Measurements from ENCODE around the gene DDX1.

DNA sequence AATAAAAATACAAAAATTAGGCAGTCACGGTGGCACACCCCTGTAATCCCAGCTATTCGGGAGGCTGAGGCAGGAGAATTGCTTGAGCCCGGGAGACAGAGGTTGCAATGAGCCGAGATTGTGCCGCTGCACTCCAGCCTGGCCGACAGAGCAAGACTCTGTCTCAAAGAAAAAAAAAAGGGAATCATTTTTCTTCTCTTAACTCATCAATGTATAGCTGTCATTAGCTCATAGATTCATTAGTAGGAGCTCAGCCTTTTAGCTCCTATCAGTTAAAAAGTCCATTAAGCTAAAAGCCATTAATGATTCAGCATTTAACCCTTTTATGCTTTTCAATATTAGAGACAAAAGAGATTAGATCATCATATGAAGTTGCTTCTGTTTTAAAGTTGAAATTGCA lies 24.8 kb upstream of the DDX1 start:
- TF ChIP-seq, protein P1, sequence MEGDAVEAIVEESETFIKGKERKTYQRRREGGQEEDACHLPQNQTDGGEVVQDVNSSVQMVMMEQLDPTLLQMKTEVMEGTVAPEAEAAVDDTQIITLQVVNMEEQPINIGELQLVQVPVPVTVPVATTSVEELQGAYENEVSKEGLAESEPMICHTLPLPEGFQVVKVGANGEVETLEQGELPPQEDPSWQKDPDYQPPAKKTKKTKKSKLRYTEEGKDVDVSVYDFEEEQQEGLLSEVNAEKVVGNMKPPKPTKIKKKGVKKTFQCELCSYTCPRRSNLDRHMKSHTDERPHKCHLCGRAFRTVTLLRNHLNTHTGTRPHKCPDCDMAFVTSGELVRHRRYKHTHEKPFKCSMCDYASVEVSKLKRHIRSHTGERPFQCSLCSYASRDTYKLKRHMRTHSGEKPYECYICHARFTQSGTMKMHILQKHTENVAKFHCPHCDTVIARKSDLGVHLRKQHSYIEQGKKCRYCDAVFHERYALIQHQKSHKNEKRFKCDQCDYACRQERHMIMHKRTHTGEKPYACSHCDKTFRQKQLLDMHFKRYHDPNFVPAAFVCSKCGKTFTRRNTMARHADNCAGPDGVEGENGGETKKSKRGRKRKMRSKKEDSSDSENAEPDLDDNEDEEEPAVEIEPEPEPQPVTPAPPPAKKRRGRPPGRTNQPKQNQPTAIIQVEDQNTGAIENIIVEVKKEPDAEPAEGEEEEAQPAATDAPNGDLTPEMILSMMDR (IDR thresholded peaks at IDR 0.05) = no peak
- TF ChIP-seq SP1 (CRISPR knock-in tag; conservative IDR thresholded peaks at IDR 0.05) = no peak
- TF ChIP-seq ZBTB21 (CRISPR knock-in tag; IDR thresholded peaks at IDR 0.05; ENCODE audit: borderline replicate concordance) = no peak
- TF ChIP-seq NFE2L1 (CRISPR knock-in tag; IDR thresholded peaks at IDR 0.05) = no peak
- TF ChIP-seq TP53 (CRISPR knock-in tag; IDR thresholded peaks at IDR 0.05) = no peak
- TF ChIP-seq CREM (CRISPR knock-in tag; IDR thresholded peaks at IDR 0.05) = no peak
- TF ChIP-seq, protein P2, sequence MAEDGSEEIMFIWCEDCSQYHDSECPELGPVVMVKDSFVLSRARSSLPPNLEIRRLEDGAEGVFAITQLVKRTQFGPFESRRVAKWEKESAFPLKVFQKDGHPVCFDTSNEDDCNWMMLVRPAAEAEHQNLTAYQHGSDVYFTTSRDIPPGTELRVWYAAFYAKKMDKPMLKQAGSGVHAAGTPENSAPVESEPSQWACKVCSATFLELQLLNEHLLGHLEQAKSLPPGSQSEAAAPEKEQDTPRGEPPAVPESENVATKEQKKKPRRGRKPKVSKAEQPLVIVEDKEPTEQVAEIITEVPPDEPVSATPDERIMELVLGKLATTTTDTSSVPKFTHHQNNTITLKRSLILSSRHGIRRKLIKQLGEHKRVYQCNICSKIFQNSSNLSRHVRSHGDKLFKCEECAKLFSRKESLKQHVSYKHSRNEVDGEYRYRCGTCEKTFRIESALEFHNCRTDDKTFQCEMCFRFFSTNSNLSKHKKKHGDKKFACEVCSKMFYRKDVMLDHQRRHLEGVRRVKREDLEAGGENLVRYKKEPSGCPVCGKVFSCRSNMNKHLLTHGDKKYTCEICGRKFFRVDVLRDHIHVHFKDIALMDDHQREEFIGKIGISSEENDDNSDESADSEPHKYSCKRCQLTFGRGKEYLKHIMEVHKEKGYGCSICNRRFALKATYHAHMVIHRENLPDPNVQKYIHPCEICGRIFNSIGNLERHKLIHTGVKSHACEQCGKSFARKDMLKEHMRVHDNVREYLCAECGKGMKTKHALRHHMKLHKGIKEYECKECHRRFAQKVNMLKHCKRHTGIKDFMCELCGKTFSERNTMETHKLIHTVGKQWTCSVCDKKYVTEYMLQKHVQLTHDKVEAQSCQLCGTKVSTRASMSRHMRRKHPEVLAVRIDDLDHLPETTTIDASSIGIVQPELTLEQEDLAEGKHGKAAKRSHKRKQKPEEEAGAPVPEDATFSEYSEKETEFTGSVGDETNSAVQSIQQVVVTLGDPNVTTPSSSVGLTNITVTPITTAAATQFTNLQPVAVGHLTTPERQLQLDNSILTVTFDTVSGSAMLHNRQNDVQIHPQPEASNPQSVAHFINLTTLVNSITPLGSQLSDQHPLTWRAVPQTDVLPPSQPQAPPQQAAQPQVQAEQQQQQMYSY (CRISPR knock-in tag; IDR thresholded peaks at IDR 0.05) = no peak
- TF ChIP-seq, protein P3, sequence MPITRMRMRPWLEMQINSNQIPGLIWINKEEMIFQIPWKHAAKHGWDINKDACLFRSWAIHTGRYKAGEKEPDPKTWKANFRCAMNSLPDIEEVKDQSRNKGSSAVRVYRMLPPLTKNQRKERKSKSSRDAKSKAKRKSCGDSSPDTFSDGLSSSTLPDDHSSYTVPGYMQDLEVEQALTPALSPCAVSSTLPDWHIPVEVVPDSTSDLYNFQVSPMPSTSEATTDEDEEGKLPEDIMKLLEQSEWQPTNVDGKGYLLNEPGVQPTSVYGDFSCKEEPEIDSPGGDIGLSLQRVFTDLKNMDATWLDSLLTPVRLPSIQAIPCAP (CRISPR knock-in tag; IDR thresholded peaks at IDR 0.05) = no peak
- no peak for TF ChIP-seq TEAD1 (CRISPR knock-in tag; IDR thresholded peaks at IDR 0.05)

Data from WTC11 (cell line).